H4 (cell line): ENCODE data around the gene DUOX1. TPM values are rescaled to one million over a fixed set of nuclear protein-coding genes. Genes with fewer than 3 reads are reported as not detected.
"Not testable (repeated sequence)": the region's sequence is repeated elsewhere in the genome, so short reads cannot be mapped to it uniquely, and the experiment has no call there.

Experiments used
- DNase-seq: peaks from one replicate; pipeline ENCODE4 v3.0.0-alpha.2; 2015; ENCODE audit warnings: low spot score
- total RNA-seq: library from RNA; depleted of rRNA; stranded (reverse); fragments of >200 nt; shearing (Covaris generic); gene quantifications from 2 replicates; pipeline ENCODE4 v1.2.3, GENCODE V29; 2014; rRNA removed

Gene DUOX1
- total RNA-seq = not detected in 2 replicates

DNA sequence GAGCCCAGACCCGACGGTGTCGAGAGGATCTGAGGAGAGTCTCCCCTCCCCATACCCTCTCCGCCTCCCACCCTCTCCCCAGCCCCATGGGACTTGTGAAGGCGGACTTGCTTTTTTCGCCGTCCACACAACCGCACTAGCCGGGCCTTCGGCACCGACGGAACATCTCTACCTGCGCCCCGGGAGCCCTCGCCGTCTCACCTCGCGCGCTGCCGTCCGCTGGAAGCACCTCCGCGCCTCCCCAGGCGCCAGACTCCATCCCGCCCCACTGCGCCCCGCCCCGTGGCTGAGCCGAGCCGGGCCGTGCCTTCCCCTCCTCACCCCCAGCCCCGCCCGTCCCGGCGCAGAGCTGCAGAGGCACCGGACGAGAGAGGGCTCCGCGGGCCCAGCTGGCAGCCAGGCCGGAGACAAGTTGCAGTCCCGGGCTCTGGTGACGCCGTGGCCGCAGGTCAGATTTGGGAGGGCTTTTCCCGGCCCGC is at the start of gene DUOX1, which contains the start of gene DUOXA1:
Gene DUOX1 (plus strand): TSS at position 344 of the 479 bp plus-strand sequence. CDS start 1,973 bp downstream, outside the sequence.
Gene DUOXA1 (minus strand): TSS at position 229 of the 479 bp plus-strand sequence. CDS start 6,865 bp downstream, outside the sequence.
- no peak for DNase-seq

DNA sequence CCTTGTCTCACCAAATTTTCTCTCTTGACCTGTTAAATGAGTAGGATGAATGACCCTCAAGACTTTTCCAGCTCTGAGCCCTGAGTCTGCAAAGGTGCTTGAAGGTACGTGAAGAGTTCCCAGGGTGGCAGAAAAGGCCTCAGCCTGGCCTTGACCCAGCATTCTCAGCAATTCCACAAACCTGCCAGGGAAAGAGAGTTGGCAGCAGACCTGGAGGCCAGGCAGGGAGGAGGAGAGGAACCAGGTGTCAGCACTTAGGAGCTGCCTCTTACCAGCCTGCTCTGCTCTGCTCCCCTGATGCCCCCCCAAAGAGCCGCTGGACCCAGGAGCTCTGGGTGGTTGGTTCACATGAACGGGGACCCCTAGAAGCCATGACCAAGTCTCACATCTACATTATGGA is 49.2 kb upstream of the DUOX1 start:
- DNase-seq = not testable (repeated sequence)

GRCh38 chr15:45082412-45082811 is 47.4 kb upstream of the DUOX1 start:
- DNase-seq = not testable (repeated sequence)

DNA sequence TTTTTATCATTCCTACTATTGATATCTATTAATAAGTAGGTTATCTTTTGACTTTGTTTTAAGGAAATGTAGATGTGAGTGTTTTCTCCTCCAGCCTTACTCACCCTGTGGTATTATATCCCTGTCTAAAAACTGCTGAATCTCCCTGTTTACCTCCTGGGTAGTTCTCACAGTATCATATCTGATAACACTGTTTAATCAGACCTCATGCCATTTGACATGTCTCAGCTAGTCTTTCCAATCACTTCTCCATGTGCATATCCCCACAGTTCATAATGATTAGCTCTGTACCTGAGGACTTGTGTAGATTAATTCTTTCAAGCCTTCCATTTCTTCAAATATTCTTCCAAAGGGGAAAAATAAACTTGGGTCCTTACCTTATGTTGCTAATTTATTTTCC is 46.6 kb upstream of the DUOX1 start:
- DNase-seq = no peak

DNA sequence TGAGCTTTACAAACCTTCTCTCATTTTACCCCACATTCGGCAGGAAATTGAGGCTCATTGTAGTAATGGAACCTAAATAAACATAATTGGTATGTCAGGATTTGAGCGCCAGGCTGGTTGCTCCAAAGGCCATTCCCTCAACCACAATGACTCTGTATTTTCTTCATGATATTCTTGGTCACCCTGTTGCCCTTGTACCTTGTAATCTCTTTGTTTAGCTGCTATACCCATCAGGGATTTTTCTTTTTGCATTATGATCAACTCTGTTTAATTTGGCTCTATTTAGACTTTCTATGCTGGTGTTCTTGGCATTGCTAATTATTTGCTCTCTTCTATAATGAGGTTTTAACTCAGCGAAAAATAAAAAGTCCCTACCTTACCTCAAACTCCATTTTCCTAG is 45.6 kb upstream of the DUOX1 start:
- peak; percentile 74 for DNase-seq

DNA sequence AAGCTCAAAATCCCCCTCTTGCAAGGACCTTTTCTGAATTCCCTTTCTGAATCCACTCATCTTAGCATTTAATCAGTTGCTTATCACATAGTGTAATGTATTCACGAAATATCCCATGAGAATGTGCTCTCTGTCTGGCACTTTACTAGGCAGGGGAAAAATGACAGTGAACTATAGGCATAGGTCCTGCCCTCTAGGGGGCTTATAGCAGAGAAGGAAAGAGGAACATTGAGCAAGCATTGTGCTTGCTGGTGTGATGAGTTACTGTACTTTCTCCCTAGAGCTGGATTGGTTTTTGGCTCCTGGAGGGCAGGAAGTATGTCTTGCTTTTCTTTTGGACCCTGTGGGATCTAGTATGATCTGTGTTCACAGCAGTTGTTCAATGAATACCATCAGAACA is 42.3 kb upstream of the DUOX1 start:
- no peak for DNase-seq

DNA sequence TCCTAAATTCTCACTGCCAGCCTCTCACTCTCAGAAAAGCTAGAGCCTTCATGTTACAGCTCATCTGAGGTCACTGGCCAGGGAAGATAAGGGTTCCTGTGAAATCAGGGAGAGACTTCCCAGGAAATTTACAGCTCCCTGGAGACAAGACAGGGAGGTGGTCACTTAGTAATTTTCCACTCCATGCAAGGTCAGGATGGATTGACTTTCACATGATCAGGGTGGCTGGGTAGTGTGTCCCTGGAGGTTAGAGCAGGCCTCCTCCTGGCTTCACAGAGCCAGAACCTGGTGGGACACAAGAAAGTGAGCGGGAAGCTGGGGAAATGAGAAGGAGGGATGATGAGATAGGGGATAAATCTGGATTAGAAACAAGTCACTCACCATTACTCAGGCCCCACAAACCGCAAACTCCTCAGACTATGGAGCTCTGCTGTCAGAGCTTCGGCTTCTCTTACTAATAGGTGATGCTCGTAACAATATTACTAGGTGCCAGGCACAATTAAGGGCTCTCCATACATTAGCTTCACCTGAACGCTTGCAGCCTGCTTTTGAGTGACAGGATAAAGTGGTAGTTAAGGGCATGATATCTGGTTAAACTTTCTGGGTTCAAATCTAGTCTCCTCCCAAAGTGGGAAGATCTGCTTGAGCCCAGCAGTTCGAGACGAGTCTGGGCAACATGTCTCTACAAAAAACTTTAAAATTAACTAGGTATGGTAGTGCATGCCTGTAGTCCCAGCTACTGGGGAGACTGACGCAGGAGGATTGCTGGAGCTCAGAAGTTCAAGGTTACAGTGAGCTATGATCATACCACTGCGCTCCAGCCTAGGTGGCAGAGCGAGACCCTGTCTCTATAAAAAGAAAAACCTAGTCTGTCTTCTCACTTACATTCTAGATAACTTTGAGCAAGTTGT is 40.7 kb upstream of the DUOX1 start:
- DNase-seq = no peak

GRCh38 chr15:45089712-45090373 is 40.0 kb upstream of the DUOX1 start:
- no peak for DNase-seq

DNA sequence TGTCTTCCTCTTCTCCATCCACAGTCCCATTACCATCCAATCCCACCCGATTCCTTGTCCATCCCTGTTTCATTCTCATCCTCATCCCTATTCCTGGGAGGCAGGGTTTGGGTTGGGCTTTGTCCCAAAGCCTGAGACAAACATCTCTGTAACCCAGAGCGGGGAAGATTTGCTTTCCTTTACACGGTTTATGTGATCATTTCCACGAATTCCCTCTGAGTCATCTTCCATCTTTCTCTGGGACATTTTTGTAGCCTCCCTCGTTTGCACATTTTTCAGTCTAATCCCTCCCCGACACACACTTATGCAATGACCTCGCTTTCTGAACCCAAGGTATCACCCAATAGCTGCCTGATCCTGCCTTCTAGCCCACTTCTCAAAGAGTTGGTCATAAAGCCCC is 38.6 kb upstream of the DUOX1 start:
- DNase-seq = no peak

- DNase-seq = no peak
Measured at GRCh38 chr15:45091576-45091975, 38.2 kb upstream of the DUOX1 start.

GRCh38 chr15:45093013-45093412 is 36.8 kb upstream of the DUOX1 start:
- DNase-seq = no peak

GRCh38 chr15:45093622-45094357 is 36.0 kb upstream of the DUOX1 start:
- DNase-seq = no peak

- no peak for DNase-seq
Measured at GRCh38 chr15:45094358-45094730, 35.5 kb upstream of the DUOX1 start.

GRCh38 chr15:45095661-45096060 is 34.1 kb upstream of the DUOX1 start:
- DNase-seq = no peak

GRCh38 chr15:45097466-45097865 is 32.3 kb upstream of the DUOX1 start:
- no peak for DNase-seq

DNA sequence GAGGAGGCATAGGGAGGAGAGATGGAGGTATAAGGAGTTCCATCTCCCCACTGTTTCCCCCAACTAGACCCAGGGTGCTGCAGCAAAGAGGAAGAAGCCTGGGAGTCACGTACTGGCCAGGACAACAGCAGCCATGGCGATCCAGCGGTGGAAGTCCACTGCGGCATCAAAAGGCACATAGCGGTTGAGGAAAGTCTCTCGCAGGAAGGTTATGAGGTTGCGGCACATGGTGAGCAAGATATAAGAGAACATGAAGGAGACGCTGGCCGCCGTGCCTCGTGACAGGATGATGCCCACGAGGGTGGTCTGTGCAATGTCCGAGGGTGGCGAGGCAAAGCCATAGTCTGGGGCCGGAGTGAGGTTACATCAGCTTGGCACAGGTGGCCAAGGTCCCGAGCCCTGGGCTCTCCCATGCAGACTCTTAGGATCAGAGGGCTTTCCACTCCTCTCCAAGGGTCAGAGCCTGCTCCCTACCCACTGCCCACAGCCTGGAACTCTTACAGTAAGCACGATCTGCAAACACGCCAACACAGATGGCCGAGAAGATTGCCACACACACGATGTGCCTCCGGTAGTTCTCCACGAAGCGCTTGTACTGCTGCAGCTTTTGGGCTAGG is 30.1 kb upstream of the DUOX1 start:
- no peak for DNase-seq

GRCh38 chr15:45100884-45101625 is 28.7 kb upstream of the DUOX1 start:
- DNase-seq = no peak

DNA sequence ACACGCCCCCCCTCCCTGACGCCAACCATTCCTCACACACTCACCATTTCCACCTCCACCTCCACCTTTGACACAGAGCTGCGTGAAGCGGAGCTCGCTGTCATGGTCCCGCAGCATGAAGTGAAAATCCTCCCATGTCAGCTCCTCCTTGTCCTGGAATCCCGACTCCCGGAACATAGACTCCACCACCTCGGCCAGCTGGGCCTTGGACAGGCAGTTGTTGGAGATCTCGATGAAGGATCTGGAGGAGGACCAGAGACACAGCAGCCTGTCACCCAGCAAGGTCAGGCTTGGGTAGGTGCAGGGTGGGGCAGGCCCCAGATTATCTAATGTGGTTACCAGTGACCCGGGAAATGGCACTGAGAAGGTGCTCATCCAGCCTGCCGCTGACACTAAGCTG is 28.0 kb upstream of the DUOX1 start:
- DNase-seq = no peak

DNA sequence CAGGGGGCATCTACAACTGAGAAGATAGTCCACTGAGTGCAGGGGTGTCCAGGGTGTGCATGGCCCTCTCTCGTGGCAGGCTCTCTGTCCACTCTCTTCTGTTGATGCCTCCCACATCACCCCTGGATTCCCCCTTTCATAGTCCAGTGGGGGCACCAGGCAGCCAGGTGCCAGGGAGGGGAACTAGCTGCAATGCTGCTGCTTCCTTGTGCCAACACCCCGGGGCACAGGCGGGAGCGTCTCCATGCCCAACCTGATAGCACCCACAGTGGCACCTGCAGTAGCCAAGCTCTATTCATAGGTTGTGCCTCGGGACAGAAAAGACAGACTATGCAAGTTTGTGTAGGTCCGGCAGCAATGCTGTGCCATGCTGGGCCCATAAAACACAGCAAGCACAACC is 27.6 kb upstream of the DUOX1 start:
- no peak for DNase-seq

- not testable (repeated sequence) for DNase-seq
Measured at GRCh38 chr15:45104170-45104569, 25.6 kb upstream of the DUOX1 start.

DNA sequence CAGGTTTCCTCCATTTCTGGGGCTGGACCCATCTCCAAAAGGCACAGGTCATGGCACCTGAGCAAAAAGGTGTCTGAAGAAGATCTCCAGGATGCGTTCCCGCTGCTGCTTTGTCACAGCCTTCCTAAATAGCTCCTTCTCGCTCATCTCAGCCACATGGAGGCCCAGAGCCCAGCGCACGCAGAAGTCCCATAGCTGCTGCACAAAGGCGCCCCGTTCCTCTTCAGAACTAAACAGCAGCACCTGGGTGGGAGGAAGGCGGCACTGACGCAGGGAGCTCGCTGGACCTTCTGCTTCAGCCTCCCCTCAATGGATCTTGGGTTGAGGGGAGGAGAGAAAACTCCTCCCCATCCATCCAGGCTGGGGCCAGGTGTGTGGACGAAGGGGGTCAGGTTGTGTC is 24.2 kb upstream of the DUOX1 start:
- no peak for DNase-seq
